NCI-H446 treated with DMSO at 0.1 percent for 48 hours (cell line): ENCODE results near the gene SNORC.
"Not testable (repeated sequence)": the region's sequence is repeated elsewhere in the genome, so short reads cannot be mapped to it uniquely, and the experiment has no call there.

Source experiments
- DNase-seq: peaks from one replicate; lab custom pipeline; 2025; lab: John Stamatoyannopoulos, UW

The SNORC gene

DNA sequence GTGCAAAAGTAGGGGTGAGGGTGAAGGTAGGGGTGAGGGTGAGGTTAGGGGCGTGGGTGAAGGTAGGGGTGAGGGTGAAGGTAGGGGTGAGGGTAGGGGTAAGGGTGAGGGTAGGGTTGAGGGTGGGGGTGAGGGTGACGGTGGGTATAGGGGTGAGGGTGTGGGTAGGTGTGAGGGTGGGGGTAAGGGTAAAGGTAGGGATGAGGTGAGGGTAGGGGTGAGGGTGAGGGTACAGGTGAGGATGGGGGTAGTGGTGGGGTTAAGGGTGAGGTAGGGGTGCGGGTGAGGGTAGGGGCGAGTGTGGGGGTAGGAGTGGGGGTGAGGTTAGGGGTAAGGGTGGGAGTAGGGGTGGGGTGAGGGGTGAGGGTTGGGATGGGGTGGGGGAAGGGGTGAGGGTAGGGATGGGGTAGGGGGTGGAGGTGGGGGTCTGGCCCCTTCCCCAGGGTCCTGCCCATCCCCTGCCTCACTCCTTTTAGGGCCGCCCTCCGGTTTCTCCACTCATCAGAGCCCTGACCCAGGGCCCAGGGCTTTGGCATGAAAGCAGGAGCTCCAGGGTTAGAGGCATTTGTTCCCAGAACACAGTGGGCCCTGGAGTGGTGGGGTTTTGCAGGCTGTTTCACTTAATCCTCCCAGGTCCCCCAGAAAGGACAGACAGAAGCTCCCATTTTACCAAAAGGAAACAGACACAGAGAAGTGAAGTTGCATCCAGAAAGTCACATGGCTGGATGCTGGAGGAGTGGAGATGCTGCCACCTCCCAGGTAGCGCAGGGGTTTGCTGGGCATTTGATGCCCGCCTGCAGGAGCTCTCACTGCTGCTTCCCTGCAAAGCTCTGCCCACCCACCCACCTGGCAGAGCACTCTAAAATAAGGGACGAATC is 26.9 kb downstream of the SNORC start:
- no peak for DNase-seq

DNA sequence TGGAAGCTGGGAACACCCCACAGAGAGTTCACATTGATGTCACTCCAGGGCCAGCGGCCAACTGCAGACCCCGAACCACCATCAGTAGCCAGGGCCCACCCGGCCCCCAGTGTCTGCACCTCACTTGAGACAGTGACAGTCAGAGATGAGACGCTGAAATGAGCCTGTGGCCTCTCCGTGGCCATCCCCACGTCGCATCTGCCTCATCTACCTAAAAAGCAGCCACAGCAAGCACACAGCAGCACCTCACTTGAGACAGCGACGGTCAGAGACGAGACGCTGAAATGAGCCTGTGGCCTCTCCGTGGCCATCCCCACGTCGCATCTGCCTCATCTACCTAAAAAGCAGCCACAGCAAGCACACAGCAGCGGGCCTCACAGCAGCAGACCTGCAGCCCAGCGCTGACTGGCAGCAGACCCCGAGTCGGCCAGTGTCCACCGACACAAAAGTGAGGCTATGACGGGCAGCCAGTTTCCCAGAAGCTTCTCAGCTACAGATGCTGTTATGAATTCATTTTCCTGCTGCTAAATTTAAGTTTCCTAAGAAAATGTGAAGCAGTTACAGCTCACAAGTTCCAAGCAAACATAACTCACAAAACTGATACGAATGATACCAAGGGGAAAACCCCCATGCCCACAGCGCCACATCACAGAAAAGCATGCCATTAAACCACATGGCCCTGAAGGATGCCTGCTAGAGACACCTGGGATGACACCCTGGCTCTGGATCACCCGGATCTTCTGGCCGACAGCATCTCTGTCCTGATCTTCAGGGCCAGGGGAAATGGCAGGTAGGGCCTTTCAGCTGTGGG is 27.7 kb downstream of the SNORC start:
- no peak for DNase-seq

DNA sequence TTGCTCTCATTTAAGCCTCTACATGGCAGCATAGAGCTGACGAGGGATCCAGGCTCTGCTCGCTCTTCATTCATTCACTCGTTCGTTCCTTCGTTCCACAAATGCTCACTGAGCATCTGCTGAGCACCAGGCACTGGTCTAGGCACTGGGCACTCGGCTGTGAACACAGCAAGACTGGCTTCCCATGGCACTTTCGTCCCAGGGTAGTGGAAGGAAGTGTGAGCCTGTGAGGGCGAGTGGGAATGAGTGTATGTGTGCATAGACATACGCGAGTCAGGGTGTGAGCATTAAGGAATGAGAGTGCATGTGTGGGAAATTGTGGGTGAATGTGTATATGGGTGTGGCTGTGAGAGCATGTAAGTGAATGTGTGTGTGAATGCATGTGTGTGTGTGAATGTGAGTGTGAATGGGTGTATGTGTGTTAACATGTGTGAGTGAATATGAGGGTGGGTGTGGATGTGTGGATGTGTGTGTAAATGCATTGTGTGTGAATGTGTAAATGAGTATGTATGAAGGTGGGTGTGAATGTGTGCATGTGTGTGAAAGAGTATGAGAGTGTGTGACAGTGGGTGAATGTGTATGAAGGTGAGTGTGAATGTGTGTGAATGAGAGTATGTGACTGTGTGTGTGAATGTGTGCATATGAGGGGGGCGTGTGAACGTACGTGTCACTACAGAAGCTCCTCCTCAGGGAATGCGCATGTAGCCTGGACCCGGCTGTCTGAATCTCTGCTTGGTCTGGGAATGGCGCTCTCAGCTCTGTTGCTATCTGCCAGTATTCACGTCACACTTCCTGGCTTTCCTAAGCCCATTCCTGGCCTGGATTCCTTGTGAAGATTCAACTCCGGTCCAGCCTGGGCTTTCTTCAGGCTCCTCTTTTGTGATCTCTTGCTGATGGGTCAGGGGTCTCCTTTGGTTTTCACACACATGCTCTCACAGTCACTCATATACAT is 28.8 kb downstream of the SNORC start:
- DNase-seq: no peak

DNA sequence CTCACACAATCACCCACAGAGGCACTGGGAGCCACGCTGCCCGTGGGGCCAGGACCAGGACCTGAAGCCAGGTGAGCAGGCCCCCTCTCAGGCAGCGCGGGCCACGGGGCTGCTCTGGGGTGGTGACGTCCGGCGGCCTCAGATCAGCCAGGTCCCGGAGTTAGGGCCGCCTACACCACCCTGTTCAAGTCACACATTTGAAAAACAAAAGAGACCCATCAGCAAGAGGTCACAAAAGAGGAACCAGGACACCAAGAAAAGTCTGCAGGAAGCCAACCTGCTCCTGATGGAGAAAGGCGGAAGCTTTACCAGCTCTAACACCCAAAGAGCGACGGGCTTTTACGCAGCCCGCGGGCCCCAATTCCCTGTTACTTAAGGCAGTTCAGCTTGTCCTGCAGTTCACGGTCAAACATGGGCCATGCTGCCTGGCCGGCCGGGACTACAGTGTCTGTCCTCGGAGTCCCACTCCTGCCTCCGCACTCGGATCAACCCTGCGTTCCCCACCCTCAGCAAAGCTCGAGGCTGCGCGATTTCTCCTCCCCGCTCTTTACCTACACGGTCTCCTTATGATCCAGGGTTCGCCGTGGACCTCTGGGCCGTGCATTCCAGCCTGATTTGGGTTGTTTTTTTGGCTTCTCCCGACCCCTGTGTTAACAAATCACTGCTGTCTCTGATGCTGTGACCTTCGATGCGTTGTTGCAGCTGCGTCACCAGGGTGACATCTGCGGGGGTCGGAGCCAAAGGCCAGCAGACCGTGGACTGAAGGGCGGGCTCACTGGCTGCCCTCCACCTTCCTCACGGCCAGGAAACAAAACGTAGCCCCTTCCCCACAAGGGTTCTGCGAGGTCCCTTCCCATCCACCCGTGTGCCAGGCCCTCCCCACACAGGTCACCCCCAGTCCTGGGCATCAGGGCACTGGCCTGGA is 31.0 kb downstream of the SNORC start:
- no peak for DNase-seq

DNA sequence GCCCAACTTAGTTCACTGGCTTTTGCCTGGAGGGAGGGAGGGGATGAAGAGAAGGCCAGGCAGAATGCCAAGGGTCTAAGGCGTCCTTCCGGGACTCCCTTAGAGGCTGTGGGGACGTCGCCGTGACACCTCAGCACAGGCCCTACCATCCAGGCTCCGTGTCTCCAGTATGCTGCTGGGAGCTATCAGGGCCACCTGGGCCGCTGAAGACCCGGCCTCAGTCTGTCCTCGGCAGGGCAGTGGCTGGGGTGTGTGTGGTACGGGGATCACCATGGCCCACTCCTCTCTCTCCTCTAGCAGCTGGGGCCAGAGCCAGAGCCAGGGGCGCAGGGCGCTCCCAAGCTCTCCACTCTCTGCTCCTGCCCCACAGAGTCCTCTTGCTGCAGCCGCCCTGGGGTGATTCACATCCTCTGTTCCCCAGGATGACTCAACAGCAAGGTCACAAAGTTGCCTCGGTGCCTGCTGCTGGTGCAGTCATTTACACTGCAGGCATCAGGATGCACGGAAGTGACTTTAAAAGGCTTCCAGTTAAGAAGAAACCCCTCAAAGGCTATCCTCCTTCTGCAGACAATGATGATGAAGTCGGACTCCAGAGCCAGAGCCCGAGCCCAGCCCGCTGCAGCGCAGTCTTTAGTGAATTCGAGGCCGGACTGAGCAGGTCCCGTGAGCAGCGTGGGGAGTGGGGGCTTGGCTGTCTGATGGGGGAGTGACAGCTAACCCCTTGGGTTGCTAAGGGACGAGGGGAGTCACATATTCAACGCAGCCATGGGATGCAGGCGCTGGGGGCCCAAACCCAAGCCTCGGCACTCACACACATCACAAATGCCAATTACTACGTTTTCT is 31.9 kb downstream of the SNORC start:
- no peak for DNase-seq

DNA sequence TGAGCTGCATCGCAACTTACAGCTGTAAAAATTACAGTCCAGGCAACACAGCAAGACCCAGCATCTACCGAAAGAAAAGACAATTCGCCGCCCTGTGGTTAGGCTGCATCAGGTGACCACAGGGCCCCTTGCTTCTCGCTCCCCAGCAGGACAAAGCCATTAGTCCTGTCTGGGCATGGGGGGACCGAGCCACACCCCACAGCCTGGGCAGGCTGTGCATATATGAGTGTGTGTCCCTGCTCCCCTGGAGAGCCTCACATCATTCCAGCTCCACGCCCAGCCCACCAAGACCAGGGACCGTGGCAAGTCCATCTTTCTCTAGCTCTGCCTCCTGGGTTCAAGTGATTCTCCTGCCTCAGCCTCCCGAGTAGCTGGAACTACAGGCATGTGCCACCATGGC is 33.9 kb downstream of the SNORC start:
- DNase-seq: no peak

DNA sequence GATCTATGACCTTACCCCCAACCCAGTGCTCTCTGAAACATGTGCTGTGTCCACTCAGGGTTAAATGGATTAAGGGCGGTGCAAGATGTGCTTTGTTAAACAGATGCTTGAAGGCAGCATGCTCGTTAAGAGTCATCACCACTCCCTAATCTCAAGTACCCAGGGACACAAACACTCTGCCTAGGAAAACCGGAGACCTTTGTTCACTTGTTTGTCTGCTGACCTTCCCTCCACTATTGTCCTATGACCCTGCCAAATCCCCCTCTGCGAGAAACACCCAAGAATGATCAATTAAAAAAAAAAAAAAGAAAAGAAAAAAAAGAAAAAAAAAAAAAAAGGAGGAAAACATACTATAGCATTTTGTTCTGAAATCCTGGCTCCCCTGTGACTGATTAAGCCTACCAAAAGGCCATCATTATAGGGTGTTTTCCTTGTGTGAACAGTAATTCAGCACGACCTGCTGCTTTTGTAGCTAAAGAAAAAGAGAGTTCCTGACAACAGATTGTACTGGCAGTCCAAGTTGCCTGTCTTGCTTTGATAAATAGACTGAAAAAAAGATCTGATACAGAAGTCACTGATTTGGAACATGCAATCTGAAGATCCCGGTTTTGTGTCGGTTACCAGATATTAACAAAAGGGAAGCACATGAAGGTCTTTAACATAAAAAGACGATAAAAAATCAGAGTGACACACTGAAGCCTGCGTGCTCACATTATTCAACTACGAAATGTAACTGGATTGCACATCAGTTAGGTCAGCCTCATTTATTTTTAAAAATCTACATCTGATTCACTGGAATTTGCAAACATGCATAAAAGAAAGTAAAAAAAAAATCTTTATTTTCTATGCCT is 37.0 kb downstream of the SNORC start:
- DNase-seq: not testable (repeated sequence)

DNA sequence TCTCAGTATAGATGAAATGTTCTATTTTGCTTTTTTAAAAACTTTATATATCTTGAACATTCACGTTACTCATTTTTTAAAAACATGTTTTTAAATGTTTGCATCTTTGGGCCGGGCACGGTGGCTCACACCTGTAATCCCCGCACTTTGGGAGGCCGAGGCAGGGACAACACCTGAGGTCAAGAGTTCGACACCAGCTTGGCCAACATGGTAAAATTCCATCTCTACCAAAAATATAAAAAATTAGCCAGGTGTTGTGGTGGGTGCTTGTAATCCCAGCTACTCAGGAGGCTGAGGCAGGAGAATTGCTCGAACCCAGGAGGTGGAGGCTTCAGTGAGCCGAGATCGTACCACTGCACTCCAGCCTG is 37.6 kb downstream of the SNORC start:
- not testable (repeated sequence) for DNase-seq

DNA sequence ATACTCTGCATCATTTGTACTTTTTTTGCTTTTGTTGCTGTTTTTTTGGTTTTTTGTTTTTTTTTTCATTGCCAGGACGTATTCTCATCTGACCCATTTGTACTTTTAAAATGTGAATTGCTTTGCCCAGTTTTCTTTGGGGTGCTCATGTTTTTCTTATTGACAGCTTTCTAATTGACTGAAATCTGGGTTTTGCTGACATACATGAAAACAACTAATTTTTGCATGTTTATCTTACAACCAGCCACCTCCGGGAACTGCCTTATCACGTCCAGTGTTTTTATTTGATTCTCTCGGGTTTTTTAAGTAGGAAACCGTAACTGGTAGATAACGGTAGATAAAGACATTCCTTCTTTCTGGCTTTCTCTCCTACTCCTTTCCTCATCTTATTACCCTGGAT is 38.6 kb downstream of the SNORC start:
- DNase-seq: no peak

DNA sequence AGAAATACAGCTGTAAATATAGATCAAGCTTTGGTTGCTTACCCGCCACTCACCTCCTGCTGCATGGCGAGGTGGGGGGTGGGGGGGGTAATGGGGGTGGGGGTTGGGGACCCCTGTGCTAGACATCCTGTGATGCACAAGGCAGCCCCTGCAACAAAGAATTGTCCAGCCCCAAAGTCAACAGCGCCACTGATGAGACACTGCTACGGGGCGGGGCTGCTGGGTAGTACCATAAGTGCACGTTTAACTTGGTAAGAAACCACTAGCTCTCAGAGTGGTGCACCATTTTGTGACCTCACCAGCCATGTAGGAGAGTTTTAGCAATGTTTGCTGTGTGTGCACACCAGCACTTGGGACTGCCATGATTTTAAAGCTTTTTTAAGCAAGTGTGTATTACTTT is 40.3 kb downstream of the SNORC start:
- DNase-seq: no peak

DNA sequence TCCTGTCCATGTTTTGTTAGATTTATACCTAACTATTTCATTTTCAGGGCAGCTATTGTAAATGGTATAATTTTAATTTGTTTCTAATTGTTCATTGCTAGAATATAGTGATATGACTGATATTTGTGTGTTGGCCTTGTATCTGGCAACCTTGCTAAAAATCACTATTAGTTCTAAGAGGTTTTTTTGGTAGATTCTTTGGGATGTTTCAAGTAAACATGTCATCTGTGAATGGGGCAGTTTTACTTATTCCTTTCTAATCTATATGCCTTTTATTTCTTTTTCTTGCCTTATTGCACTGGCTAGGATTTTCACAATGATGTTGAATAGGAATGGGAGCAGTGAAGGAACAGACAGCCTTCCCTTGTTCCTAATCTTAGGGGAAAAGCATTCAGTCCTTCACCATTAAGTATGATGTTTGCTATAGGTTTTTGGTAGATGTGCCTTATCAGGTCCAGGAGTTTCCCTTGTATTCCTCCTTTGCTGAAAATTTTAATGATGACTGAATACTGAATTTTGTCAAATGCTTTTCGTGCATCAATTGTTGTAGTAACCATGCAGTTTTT is 41.7 kb downstream of the SNORC start:
- DNase-seq: no peak

DNA sequence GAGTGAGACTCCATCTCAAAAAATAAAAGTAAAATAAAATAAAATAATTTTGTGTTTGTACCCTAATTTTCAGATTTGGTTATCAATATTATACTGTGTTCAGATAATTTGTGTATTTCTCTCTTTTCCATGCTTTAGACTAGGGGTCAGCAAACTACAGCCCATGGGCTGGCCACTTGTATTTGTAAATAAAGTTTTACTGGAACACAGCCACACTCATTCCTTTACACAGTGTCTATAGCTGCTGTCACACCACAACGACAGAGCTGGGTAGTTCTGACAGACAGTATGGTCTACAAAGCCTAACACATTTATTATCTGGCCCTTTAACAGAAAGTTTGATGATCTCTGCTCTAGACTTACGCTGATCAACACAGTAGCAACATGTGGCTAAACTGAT is 43.8 kb downstream of the SNORC start:
- DNase-seq: no peak

DNA sequence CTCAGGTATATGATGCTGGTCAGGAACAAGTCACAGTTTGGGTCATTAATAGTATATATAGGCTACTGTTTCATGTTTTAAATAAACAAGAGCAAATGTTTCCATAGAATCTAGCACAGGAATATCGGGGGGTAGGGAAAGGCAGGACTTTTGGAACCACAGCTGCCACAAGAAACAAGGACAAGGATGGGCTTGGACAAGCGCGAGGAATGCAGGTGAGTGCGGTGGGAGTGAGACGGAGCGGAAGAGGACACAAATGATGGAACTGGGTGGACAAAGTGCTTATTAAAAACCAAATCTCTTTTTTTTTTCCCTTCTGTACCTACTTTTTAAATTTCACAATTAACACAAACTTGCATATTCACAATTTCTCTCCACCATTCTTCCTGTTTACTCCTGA is 49.1 kb downstream of the SNORC start:
- no peak for DNase-seq

DNA sequence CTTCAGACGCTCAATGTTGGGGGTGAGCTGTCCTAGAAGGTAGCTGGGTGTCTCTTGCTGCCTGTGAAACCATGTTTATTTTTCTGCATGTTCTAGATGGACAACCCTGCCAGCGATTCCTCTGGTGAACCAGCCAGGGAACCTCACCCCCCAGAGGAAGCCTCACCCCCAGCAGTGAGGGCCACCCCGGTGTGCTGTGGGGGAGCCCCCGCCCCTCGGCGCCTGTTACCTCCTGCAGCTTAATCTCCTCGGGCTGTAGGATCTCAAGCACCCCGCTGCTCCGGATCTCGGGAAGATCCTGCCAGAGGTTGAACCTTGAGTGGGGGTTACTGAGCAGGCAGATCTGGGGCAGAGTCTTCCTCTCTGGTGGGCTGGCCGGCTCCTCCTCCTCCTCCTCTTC is 50.0 kb downstream of the SNORC start:
- no peak for DNase-seq

DNA sequence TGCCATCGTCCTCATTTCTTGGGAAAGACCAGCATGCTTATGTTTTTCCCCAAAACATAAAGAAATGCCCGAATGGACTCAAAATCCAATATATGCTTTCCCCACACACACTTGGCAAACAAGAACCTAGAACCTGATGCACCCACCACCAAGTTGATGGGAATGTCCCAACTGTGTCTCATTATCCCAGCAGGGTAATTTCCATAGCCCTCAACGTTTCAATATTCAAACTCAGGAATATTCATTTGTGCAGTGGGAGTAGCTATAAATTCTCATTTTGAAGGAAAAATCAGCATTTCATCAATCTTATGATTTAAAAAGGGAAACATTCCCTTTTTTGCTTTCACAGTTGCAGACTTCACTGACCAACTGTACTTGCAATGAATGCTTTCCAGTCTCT is 50.7 kb downstream of the SNORC start:
- no peak for DNase-seq

DNA sequence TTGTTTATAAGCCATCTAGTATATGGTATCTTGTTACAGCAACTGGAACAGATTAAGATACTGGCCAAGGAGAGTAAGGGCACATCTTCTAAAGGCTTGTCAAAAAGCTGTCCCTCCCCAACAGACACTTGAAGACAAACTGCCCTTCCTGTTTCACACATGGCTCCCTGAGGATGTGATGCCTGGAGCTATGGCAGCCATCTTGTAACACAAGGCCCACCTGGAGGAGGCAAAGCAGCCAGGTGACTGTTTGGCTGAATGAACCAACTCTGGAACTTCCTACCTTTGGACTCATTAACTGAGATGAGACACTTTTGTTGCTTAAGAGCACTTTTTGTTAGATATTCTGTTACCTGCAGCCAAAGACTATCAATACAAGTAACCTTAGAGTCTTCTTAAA is 54.4 kb downstream of the SNORC start:
- DNase-seq: no peak

DNA sequence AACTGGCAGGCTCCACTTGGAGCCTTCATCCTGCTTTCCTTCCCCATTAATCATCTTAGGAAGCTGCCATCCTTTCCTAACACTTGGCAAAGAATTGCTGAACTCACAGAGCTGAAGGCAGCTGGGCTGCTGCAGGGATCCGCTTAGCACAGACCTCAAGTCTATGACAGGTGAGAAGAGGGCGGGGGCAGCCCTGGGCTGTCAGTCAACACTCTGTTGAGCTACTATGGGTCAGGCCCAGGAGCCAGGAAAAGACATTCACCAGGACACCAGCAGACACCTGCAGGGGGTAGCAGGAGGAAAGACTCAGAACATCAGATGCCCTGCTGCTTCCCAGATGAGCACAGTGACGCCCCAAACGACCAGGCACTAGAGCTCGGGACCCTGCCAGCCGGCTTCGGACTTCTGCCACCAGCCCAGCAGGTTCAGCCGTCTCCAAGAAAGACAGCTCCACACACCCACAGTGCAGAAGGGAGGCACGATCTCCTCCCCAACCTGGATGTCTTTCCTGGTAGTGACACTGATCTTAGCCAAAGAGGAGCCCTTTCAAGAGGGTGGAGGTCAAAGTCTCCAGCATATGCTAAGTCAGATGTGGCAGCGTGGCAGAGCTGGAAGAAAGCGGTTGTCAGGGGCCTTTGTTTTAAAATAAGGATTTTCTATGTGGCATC is 55.2 kb downstream of the SNORC start:
- DNase-seq: no peak

DNA sequence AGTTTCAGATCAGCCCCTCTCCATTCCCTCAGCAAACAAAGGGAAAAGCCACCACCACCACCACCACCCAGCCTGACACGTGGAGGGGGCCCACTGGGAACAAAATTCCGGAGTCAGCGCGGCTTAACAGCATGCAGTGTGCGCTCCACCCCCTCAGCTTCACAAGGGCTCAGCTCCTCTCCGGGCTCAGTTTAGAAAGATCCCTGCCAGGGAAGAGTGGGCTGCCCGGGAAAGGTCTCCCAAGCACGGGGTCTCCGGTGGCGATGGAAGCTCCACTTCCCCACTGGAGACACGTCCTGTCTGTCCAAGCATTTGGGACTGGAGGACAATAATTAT is 55.7 kb downstream of the SNORC start:
- no peak for DNase-seq
